Measurements from ENCODE around the gene RAB17.
"Not testable (repeated sequence)": the region's sequence is repeated elsewhere in the genome, so short reads cannot be mapped to it uniquely, and the experiment has no call there.

Gene RAB17

GRCh38 chr2:237598468-237599208 is 8.1 kb upstream of the RAB17 start:
- DNase-seq: no peak

- DNase-seq: no peak
Observed at GRCh38 chr2:237597196-237598145, 6.9 kb upstream of the RAB17 start.

GRCh38 chr2:237596520-237597195 is 6.1 kb upstream of the RAB17 start:
- DNase-seq: no peak

GRCh38 chr2:237595829-237596519 is 5.4 kb upstream of the RAB17 start:
- not testable (repeated sequence) for DNase-seq

- DNase-seq: no peak
Observed at GRCh38 chr2:237594514-237594871, 4.0 kb upstream of the RAB17 start.

- no peak for DNase-seq
Observed at GRCh38 chr2:237593596-237594320, 3.2 kb upstream of the RAB17 start.

GRCh38 chr2:237593036-237593435 is 2.5 kb upstream of the RAB17 start:
- no peak for DNase-seq

- DNase-seq: no peak
Observed at GRCh38 chr2:237592425-237592980, 2.0 kb upstream of the RAB17 start.

- no peak for DNase-seq
Observed at GRCh38 chr2:237591141-237591881, 777 bp upstream of the RAB17 start.

- DNase-seq: no peak
Observed at GRCh38 chr2:237588044-237588696, 2.4 kb downstream of the RAB17 start.

GRCh38 chr2:237585590-237586221 is 4.8 kb downstream of the RAB17 start:
- no peak for DNase-seq

GRCh38 chr2:237583385-237584295 is 6.9 kb downstream of the RAB17 start:
- no peak for DNase-seq

- DNase-seq: no peak
Observed at GRCh38 chr2:237581751-237582746, 8.5 kb downstream of the RAB17 start.

GRCh38 chr2:237581326-237581725 is 9.2 kb downstream of the RAB17 start:
- no peak for DNase-seq

GRCh38 chr2:237577956-237578870 is 12.3 kb downstream of the RAB17 start:
- DNase-seq: no peak

- no peak for DNase-seq
Observed at GRCh38 chr2:237577458-237577857, 13.1 kb downstream of the RAB17 start.
